ENCODE measurements around the gene GAB1.
A peak's percentile ranks its signal among the peaks of the same experiment; 100 is the strongest.

Gene GAB1

GRCh38 chr4:143394739-143395453 is 58.2 kb downstream of the GAB1 start:
- no peak overlapping the region for H3K4me3 ChIP-seq (replicated peaks; ENCODE audit: low read depth, low read length)
- TF ChIP-seq CTCF (IDR thresholded peaks at IDR 0.05; ENCODE audit: low read length, missing control alignments) = no peak
- no peak for DNase-seq (ENCODE audit: low read depth)

- no peak overlapping the region for H3K4me3 ChIP-seq (replicated peaks; ENCODE audit: low read depth, low read length)
- peak; percentile 8 for TF ChIP-seq CTCF (IDR thresholded peaks at IDR 0.05; ENCODE audit: low read length, missing control alignments)
- no peak for DNase-seq (ENCODE audit: low read depth)
These were observed 60.0 kb downstream of the GAB1 start for GRCh38 chr4:143396695-143397094.

- TF ChIP-seq CTCF (IDR thresholded peaks at IDR 0.05; ENCODE audit: low read length, missing control alignments) = no peak
- H3K4me3 ChIP-seq (replicated peaks; ENCODE audit: low read depth, low read length) = no peak overlapping the region
- no peak for DNase-seq (ENCODE audit: low read depth)
These were observed 60.7 kb downstream of the GAB1 start for GRCh38 chr4:143397335-143397734.

GRCh38 chr4:143397887-143398286 is 61.2 kb downstream of the GAB1 start:
- TF ChIP-seq CTCF (IDR thresholded peaks at IDR 0.05; ENCODE audit: low read length, missing control alignments) = no peak
- no peak for DNase-seq (ENCODE audit: low read depth)
- no peak overlapping the region for H3K4me3 ChIP-seq (replicated peaks; ENCODE audit: low read depth, low read length)

GRCh38 chr4:143399113-143399949 is 62.7 kb downstream of the GAB1 start:
- no peak overlapping the region for H3K4me3 ChIP-seq (replicated peaks; ENCODE audit: low read depth, low read length)
- TF ChIP-seq CTCF (IDR thresholded peaks at IDR 0.05; ENCODE audit: low read length, missing control alignments) = peak; percentile 81
- DNase-seq (ENCODE audit: low read depth) = peak; percentile 48

GRCh38 chr4:143400082-143400481 is 63.4 kb downstream of the GAB1 start:
- H3K4me3 ChIP-seq (replicated peaks; ENCODE audit: low read depth, low read length) = no peak overlapping the region
- no peak for TF ChIP-seq CTCF (IDR thresholded peaks at IDR 0.05; ENCODE audit: low read length, missing control alignments)
- no peak for DNase-seq (ENCODE audit: low read depth)

Measured in fibroblast of pulmonary artery (primary cell).